Tibial nerve (tissue), 4 donors: ENCODE measurements around the gene POU6F2. TPM values are rescaled to one million over a fixed set of nuclear protein-coding genes. Genes with fewer than 3 reads are reported as not detected.

Experiments used
- DNase-seq, 2 donors: peaks; one replicate each; pipeline ENCODE4 v3.0.0-alpha.2; 2019; ENCODE audit warnings: low spot score in 2 of 2
- H3K27ac ChIP-seq, 4 donors: fragments of 200-600 bp; sonication (generic) in 3 of 4; one replicate each; pipeline ENCODE4 v1.5.1; 2017 to 2019; ENCODE audit warnings: mild to moderate bottlenecking in 1 of 4
- H3K27me3 ChIP-seq, 2 donors: fragments of 200-600 bp; sonication (generic) in 1 of 2; one replicate each; pipeline versions ENCODE4 v1.5.1 to v1.6.0; 2017 to 2019
- H3K36me3 ChIP-seq, 3 donors: fragments of 200-600 bp; sonication (generic); one replicate each; pipeline ENCODE4 v1.5.1; 2018 to 2019
- H3K4me1 ChIP-seq, 4 donors: fragments of 200-600 bp; sonication (generic) in 3 of 4; one replicate each; pipeline ENCODE4 v1.5.1; 2017 to 2019
- H3K4me3 ChIP-seq, 4 donors: fragments of 200-600 bp; sonication (generic) in 3 of 4; one replicate each; pipeline ENCODE4 v1.5.1; 2017 to 2019; ENCODE audit warnings: mild to moderate bottlenecking in 1 of 4, moderate library complexity in 1 of 4
- H3K9me3 ChIP-seq, 4 donors: fragments of 200-600 bp; sonication (generic) in 3 of 4; one replicate each; pipeline ENCODE4 v1.5.1; 2017 to 2019
- EP300 ChIP-seq, 2 donors: sonication (generic); formaldehyde crosslinking; IDR thresholded peaks; one replicate each; pipeline ENCODE4 v1.6.1; 2017; ENCODE audit warnings: antibody characterized with exemption in 2 of 2, mild to moderate bottlenecking in 1 of 2
- POLR2A ChIP-seq, 2 donors: fragments of 450-650 bp; IDR thresholded peaks; one replicate each; pipeline ENCODE4 v1.6.1; 2017; ENCODE audit warnings: antibody characterized with exemption in 2 of 2, mild to moderate bottlenecking in 2 of 2, moderate library complexity in 2 of 2
- WGBS, 2 donors: methylation state at CpG; one replicate each; pipeline ENCODE4 v1.1.5; 2018; 5-methylcytosine and 5-hydroxymethylcytosine counted together
- total RNA-seq, 4 donors: library from RNA; depleted of rRNA; stranded (reverse); fragments of >200 nt; gene quantifications; one replicate each; pipeline ENCODE4 v1.1.0, GENCODE V29; 2016
- TF ChIP-seq, protein P1 (sequence below), 5 experiments: fragments of 200-600 bp in 3 of 5; fragments of 450-650 bp in 2 of 5; sonication (generic) in 3 of 5; IDR thresholded peaks; one replicate each; pipeline ENCODE4 v1.5.1; 2016 to 2019; ENCODE audit warnings: antibody characterized with exemption in 5 of 5, mild to moderate bottlenecking in 3 of 5, moderate library complexity in 2 of 5

POU6F2 gene
- total RNA-seq, 4 donors from 2014 or later, result 0.21 to 1.8 (median 1.3) TPM

DNA sequence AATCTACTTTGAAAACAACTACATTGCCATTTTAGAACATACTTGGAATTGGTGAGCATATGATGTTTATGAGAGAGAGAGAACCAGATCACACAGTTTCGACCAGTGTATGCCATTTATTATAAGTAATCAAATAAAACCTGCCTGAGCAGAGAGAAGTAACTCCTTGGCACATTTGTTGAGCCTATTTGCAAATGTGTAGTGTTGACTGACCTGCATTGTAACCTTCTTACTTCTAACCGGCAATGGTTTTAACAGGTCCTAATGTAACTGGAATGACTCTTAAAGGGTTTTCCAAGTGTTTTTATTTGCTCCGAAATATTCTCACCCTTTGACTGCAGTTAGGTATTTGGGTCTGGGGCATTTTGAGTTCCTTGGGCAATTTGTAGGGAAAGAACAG lies 167.6 kb downstream of the POU6F2 start:
- DNase-seq, result no peak
- Histone ChIP-seq H3K36me3 (no peaks in the 10 kb centered on the region), H3K9me3 (peaks cover 0 to 6% (median 0%) of the 10 kb centered on the region in 4 donors), H3K4me1 (no peaks in the 10 kb centered on the region), H3K27ac (no peak overlapping the region), H3K27me3 (no peaks in the 10 kb centered on the region), H3K4me3 (no peak overlapping the region)
- TF ChIP-seq EP300 (IDR thresholded peaks at IDR 0.05), result no peak
- TF ChIP-seq POLR2A (IDR thresholded peaks at IDR 0.05), result no peak
- TF ChIP-seq, protein P1, sequence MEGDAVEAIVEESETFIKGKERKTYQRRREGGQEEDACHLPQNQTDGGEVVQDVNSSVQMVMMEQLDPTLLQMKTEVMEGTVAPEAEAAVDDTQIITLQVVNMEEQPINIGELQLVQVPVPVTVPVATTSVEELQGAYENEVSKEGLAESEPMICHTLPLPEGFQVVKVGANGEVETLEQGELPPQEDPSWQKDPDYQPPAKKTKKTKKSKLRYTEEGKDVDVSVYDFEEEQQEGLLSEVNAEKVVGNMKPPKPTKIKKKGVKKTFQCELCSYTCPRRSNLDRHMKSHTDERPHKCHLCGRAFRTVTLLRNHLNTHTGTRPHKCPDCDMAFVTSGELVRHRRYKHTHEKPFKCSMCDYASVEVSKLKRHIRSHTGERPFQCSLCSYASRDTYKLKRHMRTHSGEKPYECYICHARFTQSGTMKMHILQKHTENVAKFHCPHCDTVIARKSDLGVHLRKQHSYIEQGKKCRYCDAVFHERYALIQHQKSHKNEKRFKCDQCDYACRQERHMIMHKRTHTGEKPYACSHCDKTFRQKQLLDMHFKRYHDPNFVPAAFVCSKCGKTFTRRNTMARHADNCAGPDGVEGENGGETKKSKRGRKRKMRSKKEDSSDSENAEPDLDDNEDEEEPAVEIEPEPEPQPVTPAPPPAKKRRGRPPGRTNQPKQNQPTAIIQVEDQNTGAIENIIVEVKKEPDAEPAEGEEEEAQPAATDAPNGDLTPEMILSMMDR (IDR thresholded peaks at IDR 0.05), result no peak
- WGBS, 2 donors, result 79 to 86% methylated on average over 3 of the region's 3 CpGs

DNA sequence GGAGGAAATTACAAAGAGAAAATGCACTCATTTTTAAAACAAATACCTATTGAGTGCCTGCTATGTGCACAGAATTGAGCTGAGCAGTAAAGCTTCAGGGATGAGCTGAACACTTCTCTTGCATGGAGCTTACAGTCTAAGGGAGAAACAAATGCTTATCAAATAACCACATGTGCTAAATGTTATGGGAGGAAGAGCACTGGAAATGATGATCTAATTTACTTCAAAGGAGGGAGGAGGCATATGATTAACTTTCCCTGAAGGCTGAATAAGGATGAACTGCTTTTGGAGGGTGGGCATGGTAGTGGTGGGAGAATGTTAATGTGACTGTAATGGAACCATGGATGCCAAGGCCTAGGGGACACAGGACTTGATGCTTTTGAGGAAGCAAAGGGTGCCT lies 168.2 kb downstream of the POU6F2 start:
- Histone ChIP-seq H3K4me3 (no peak overlapping the region), H3K36me3 (no peaks in the 10 kb centered on the region), H3K27ac (no peak overlapping the region), H3K27me3 (no peaks in the 10 kb centered on the region), H3K9me3 (peaks cover 0 to under 1% (median 0%) of the 10 kb centered on the region in 4 donors), H3K4me1 (no peaks in the 10 kb centered on the region)
- TF ChIP-seq, protein P1 (IDR thresholded peaks at IDR 0.05), result no peak
- TF ChIP-seq POLR2A (IDR thresholded peaks at IDR 0.05) (no peak), EP300 (IDR thresholded peaks at IDR 0.05) (no peak)
- DNase-seq, result no peak

DNA sequence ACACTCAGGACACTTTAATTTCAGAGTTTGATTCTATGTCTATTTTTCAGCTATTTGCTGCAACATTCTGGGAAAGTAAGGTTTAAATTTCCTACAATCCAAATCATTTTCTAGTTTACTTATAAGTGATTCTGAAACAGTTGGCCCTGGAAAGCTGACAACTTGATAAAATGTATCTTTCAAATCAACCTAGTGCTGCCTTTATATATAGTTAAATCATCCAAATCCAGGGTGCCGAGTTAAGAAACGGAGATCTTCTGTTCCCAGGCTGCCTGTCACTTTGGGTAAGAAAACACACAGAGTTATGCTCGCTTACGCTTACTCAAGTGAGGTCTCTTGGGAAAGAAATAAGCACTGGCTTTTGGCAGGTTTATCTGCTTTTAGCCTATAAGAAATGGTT lies 175.0 kb downstream of the POU6F2 start:
- 75 to 76% methylated on average over 4 of the region's 4 CpGs for WGBS, 2 donors
- no peaks in the 10 kb centered on the region for H3K36me3 ChIP-seq

DNA sequence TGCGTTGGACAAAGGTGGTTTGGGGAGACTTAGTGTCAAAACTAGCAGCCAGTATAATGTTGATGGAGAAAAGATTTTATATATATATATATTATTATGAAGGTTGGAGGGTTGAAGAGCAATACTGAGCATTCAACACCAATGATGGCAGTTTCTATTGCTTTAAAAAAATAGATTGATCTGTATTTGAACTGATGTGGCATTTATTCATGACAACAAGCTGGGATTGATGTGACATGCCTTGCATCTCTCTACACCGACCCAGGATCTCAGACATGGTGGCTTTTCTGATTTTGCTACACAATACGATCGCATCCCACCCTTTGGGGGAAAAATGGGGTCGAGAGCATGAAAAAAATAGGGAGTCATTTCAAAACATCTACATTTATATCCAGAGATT lies 175.4 kb downstream of the POU6F2 start:
- Histone ChIP-seq H3K27me3 (no peaks in the 10 kb centered on the region), H3K27ac (no peak overlapping the region), H3K4me1 (no peaks in the 10 kb centered on the region), H3K4me3 (no peak overlapping the region), H3K36me3 (no peaks in the 10 kb centered on the region), H3K9me3 (no peaks in the 10 kb centered on the region)
- DNase-seq, result no peak
- TF ChIP-seq POLR2A (IDR thresholded peaks at IDR 0.05) (no peak), EP300 (IDR thresholded peaks at IDR 0.05) (no peak)
- TF ChIP-seq, protein P1 (IDR thresholded peaks at IDR 0.05), result no peak
- 83 to 88% methylated on average over 5 of the region's 5 CpGs for WGBS, 2 donors

More for the DNA sequence above, 175.0 kb downstream of the POU6F2 start:
- no peak for TF ChIP-seq EP300 (IDR thresholded peaks at IDR 0.05)
- TF ChIP-seq POLR2A (IDR thresholded peaks at IDR 0.05), result no peak
- no peak overlapping the region for H3K27ac ChIP-seq
- DNase-seq, result no peak
- H3K4me3 ChIP-seq, result no peak overlapping the region
- no peaks in the 10 kb centered on the region for H3K4me1 ChIP-seq
- no peaks in the 10 kb centered on the region for H3K27me3 ChIP-seq
- no peaks in the 10 kb centered on the region for H3K9me3 ChIP-seq

DNA sequence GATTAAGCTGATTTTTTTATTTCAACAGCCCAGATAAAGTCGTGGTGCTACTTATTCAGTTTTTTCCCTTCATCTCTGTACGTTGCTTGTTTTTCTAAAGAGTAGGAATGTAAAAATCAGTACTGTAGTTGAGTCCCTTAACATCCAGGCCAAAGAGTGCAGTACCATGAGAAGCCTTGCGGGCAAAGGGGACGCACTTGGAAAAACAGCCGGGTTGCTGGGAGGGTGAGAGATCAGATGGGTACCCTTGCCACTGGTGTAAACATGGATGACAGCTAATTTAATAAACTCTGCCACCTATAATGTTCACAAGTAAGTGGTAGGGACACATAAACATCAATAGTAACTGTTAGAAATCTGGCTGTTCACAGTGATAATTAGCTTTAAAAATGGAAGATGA lies 175.9 kb downstream of the POU6F2 start:
- no peak for DNase-seq
- Histone ChIP-seq H3K4me1 (no peaks in the 10 kb centered on the region), H3K27ac (no peak overlapping the region), H3K9me3 (no peaks in the 10 kb centered on the region), H3K4me3 (no peak overlapping the region), H3K36me3 (no peaks in the 10 kb centered on the region), H3K27me3 (no peaks in the 10 kb centered on the region)
- WGBS, 2 donors, result 74 to 78% methylated on average over 5 of the region's 5 CpGs
- TF ChIP-seq POLR2A (IDR thresholded peaks at IDR 0.05), result no peak
- TF ChIP-seq, protein P1 (IDR thresholded peaks at IDR 0.05), result no peak
- no peak for TF ChIP-seq EP300 (IDR thresholded peaks at IDR 0.05)

DNA sequence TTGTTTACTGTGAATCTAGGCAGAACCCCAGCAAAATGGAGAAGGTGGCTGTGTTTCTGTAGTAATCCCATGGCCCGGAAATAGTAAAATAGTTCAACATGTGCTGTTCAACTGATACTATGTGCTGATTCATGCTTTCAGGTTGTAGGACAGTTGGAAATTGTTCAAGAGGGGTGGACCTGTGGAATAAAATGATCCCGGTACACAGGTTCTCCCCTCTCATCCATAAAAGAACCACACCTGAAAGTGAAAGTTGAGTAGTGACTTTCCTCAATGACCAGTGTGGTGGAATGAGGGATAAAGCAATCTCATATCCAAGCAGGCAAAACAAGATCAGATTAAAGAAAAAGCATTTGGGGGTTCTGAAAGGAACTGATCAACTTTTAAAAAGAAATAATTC lies 177.1 kb downstream of the POU6F2 start:
- no peak overlapping the region for H3K4me3 ChIP-seq
- H3K27ac ChIP-seq, result no peak overlapping the region
- H3K27me3 ChIP-seq, result no peaks in the 10 kb centered on the region
- TF ChIP-seq EP300 (IDR thresholded peaks at IDR 0.05) (no peak), POLR2A (IDR thresholded peaks at IDR 0.05) (no peak)
- TF ChIP-seq, protein P1 (IDR thresholded peaks at IDR 0.05), result no peak
- no peaks in the 10 kb centered on the region for H3K36me3 ChIP-seq
- WGBS, 2 donors, result 83 to 90% methylated on average over 2 of the region's 2 CpGs
- no peaks in the 10 kb centered on the region for H3K9me3 ChIP-seq
- DNase-seq, result no peak
- H3K4me1 ChIP-seq, result no peaks in the 10 kb centered on the region
